Upper lobe of right lung (tissue), 1 donor: ENCODE results near the gene CRNKL1. TPM values are rescaled to one million over a fixed set of nuclear protein-coding genes. Genes with fewer than 3 reads are reported as not detected.

Experiments used
- ATAC-seq: fragments of 200-7000 bp; cut with Tn5 transposase; one replicate; pipeline ENCODE4 v1.9.1; 2020; ENCODE audit warnings: mild to moderate bottlenecking, moderate library complexity
- DNase-seq: peaks from one replicate; pipeline ENCODE4 v3.0.0-alpha.2; 2020
- H3K27ac ChIP-seq: fragments of 200-600 bp; one replicate; pipeline ENCODE4 v1.8.0; 2022
- H3K27me3 ChIP-seq: fragments of 200-600 bp; one replicate; pipeline ENCODE4 v1.8.0; 2022; ENCODE audit warnings: mild to moderate bottlenecking
- H3K36me3 ChIP-seq: fragments of 200-600 bp; one replicate; pipeline ENCODE4 v1.8.0; 2022
- H3K4me1 ChIP-seq: fragments of 200-600 bp; one replicate; pipeline ENCODE4 v1.8.0; 2022
- H3K4me3 ChIP-seq: fragments of 200-600 bp; one replicate; pipeline ENCODE4 v1.8.0; 2022; ENCODE audit warnings: mild to moderate bottlenecking
- H3K9me3 ChIP-seq: fragments of 200-600 bp; one replicate; pipeline ENCODE4 v1.8.0; 2022
- CTCF ChIP-seq: fragments of 200-600 bp; IDR thresholded peaks from one replicate; pipeline ENCODE4 v1.8.0; 2022; ENCODE audit warnings: antibody characterized with exemption
- intact Hi-C: fragments of 100-400 bp; cut with DNase I; formaldehyde crosslinking; loops from one replicate; pipeline ENCODE4 v1.11.0; 2022
- total RNA-seq: library from RNA; stranded (reverse); fragmentation: NEBNext Ultra II Directional; extraction: Animal tissue kit (Norgen Biotek cat#: 25700); gene quantifications from one replicate; pipeline ENCODE4 v1.2.1, GENCODE V29; 2021
- donor health status: DM: no; HTN: yes; CAD: no; lungs with severe emphysema.

The CRNKL1 gene
- total RNA-seq, 1 donor from 2014 or later: 20.2 TPM

DNA sequence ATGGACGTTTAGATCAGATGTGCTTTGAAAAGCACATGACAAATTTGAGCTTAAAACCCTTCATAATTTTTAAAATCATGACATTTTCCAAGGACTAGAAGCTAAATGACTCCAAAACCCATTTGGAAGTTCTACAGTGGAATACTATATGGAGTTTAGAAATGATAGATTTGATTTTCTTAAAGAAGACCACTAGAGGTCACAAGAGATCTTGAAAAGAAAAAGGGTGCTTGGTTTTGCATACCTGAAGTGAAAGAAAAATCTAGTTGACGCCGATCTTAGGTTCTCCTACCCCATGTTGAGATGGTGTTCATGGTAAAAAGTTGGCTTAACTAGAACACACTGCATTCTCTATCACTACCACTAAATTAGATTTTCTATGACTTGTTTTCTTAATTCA, 31.5 kb upstream of the CRNKL1 start:
- no peak overlapping the region for H3K4me3 ChIP-seq
- no peaks in the 10 kb centered on the region for H3K9me3 ChIP-seq
- intact Hi-C loops: loop anchor here (10.0 kb wide), 1 partner anchor 151 kb away; no protein-coding TSS in a partner anchor
- H3K36me3 ChIP-seq: no peaks in the 10 kb centered on the region
- no peaks in the 10 kb centered on the region for H3K4me1 ChIP-seq
- peak; percentile 57 for TF ChIP-seq CTCF
- DNase-seq (no peak), ATAC-seq (peak; percentile 69)
- peaks cover 4% of the 10 kb centered on the region for H3K27me3 ChIP-seq
- H3K27ac ChIP-seq: no peak overlapping the region

GRCh38 chr20:20079102-20079784, 27.0 kb upstream of the CRNKL1 start:
- no peaks in the 10 kb centered on the region for H3K9me3 ChIP-seq
- H3K36me3 ChIP-seq: no peaks in the 10 kb centered on the region
- no peak overlapping the region for H3K4me3 ChIP-seq
- peak; percentile 47 for ATAC-seq
- H3K27me3 ChIP-seq: peaks cover 4% of the 10 kb centered on the region
- H3K27ac ChIP-seq: no peak overlapping the region
- H3K4me1 ChIP-seq: no peaks in the 10 kb centered on the region
- no peak for DNase-seq
- intact Hi-C loops: no loop called here
- TF ChIP-seq CTCF: no peak

DNA sequence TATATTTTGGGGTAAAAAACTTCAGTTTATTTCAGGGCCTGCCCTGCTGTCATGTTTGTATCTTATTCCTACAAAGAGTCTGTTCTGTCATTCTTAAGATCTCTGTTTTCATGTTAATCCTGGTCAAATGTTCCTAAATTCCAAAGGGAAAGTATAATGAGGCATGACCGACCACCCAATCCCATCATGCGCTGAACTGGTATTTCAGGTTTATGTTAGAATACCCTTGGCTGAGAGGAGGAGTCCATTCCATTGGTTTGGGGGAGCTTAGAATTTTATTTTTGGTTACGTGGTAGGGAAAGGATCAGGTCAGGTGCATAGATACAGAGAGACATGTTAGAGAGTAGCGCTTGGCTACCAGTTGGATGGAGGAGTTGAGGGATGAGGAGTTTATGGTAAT, 25.8 kb upstream of the CRNKL1 start:
- H3K36me3 ChIP-seq: no peaks in the 10 kb centered on the region
- no peak overlapping the region for H3K4me3 ChIP-seq
- no peak for TF ChIP-seq CTCF
- DNase-seq: no peak
- H3K27ac ChIP-seq: no peak overlapping the region
- ATAC-seq: no peak
- H3K4me1 ChIP-seq: no peaks in the 10 kb centered on the region
- intact Hi-C loops: no loop called here
- H3K9me3 ChIP-seq: no peaks in the 10 kb centered on the region
- H3K27me3 ChIP-seq: peaks cover 15% of the 10 kb centered on the region

- intact Hi-C loops: no loop called here
- Histone ChIP-seq H3K4me1 (no peaks in the 10 kb centered on the region), H3K27ac (no peak overlapping the region), H3K9me3 (no peaks in the 10 kb centered on the region), H3K27me3 (peaks cover 26% of the 10 kb centered on the region), H3K4me3 (no peak overlapping the region), H3K36me3 (no peaks in the 10 kb centered on the region)
- no peak for TF ChIP-seq CTCF
- DNase-seq (no peak), ATAC-seq (peak; percentile 39)
Observed at GRCh38 chr20:20076297-20077065, 24.2 kb upstream of the CRNKL1 start.

GRCh38 chr20:20075032-20075431, 22.8 kb upstream of the CRNKL1 start:
- ATAC-seq: no peak
- no peak for TF ChIP-seq CTCF

More at GRCh38 chr20:20075032-20075431, 22.8 kb upstream of the CRNKL1 start:
- intact Hi-C loops: no loop called here
- no peak for DNase-seq
- H3K9me3 ChIP-seq: no peaks in the 10 kb centered on the region
- H3K4me1 ChIP-seq: no peaks in the 10 kb centered on the region
- no peak overlapping the region for H3K27ac ChIP-seq
- no peaks in the 10 kb centered on the region for H3K36me3 ChIP-seq
- H3K4me3 ChIP-seq: no peak overlapping the region
- peaks cover 22% of the 10 kb centered on the region for H3K27me3 ChIP-seq
